DMS53 (cell line): ENCODE measurements around the gene MGAT4A.
"Not testable (repeated sequence)": the region's sequence is repeated elsewhere in the genome, so short reads cannot be mapped to it uniquely, and the experiment has no call there.

Experiments
- DNase-seq: peaks from one replicate; lab custom pipeline; 2025; lab: John Stamatoyannopoulos, UW

Gene MGAT4A

DNA sequence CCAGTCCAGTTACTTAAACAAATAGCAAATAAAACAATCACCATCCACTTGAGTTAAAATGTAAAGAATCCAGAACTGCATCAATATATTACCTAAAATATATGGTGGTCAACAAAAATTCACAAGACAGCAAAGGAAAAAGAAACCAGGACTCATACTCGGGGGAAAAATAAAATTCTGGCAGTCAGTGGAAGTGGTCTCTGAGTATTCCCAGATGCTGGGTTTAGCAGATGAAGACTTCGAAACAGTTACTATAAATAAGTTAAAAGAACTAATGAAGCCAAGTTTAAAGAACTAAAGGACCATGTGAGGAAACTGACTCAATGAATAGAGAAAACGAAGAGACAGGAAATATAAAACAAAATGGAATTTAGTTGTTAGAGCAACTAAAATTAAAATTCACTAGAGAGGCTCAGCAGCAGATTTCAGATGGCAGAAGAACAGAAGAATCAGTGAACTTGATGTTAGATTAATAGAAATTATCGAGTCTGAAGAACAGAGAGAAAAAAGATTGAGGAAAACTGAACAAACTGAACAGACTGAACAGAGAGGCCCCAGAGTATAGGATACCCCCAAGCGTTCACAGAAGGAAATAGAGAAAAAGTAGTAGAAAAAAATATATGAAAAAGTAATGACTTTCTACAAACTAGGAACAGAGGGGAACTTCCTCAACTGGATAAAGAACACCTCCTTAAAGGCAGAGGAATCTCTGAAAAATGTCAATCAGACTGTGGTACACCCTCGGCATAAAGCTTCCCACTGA, 27.9 kb downstream of the MGAT4A start:
- peak; percentile 68 for DNase-seq

DNA sequence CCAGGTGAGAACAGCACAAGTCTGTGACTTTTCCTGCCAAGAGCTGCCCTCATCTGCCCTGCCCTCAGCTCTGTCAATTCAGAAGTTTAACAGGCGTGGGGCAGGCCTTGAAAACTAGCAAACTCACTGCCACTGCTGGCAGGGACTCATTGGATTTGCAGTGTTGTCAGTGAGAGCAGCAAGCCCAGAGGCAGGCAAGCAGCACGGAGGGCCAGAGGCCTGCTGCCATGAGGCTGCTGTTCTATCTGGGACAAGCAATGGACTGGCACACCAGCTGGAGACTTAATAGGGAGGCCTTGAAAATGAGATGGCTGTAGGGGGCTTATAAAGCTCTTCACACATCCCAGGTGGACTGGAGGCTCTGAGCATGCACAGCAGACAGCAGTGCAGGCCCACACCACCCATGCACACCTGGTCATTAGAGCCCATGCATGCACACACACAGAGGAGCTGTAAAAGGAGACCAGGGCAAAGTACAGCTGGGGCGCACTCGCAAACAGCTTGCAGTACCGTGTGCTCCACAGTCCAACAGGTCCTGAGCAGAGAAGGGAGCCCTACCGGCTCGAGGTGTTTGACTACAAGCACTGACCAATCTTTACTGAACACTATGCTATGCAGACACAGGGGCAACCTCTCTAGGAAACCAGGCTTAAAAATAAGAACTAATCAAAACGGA, 28.7 kb downstream of the MGAT4A start:
- DNase-seq, result peak; percentile 95

DNA sequence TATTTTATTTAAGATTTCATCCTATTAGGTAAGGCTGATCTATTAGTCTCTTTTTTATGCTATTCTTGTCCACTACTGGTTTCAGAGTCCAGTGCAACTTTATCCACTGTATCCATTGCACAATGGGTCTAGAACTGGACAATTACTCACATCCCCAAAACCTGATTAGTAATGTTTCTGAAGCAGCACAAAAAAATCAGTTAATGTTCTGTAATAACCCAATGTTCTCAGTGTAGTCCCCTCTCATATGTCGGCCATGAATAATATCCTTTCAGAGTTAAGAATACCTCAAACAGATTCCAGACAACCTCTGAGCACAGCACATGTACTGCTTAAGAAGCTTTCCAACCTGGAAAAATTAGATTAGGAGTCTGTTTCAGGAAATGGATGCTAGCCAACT, 29.7 kb downstream of the MGAT4A start:
- peak; percentile 50 for DNase-seq

DNA sequence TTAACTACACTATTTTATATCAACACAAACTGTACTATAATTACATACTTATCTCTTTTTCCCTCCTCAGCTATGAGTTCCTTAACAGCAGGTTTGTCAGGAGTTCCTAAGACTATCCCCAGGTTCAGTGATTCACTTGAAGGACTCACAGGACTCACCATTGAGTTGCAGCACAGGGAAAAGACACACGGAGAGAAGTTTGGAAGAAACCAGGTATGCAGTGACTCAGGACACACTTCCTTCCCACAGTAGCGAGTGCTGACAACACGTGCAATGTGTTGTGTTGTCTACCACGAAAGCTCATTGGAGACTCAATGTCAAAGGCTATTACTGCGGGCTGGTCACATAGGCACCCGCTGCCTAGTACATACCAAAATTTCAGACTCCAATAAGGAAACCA, 32.0 kb downstream of the MGAT4A start:
- DNase-seq, result no peak

DNA sequence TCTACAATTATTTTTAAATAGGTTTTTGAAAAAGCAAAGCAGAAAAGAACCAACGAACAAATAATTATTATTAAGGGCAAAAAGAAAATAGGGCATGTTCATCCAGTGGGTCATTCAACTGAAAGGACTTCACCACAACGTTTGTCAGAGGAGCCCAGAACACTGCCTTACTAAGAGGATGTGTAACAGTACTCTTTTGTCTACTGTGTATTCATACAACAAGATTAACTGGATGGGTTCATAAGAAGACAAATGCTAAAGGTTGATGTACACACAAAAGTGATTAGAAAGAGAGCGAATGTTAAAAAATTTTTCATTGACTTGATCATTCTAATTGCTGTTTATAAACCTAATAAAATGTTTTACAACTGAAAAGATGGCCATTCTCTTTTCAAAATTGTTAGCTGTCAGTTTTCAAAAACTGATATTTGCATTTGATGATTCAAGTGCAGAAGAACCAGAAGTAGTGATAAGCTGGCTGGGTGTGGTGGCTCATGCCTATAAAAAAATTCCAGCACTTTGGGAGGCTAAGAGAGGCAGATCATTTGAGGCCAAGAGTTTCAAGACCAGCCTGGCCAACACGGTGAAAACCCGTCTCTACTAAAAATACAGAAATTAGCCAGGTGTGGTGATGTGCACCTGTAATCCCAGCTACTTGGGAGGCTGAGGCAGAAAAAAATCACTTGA, 33.1 kb downstream of the MGAT4A start:
- DNase-seq, result no peak

DNA sequence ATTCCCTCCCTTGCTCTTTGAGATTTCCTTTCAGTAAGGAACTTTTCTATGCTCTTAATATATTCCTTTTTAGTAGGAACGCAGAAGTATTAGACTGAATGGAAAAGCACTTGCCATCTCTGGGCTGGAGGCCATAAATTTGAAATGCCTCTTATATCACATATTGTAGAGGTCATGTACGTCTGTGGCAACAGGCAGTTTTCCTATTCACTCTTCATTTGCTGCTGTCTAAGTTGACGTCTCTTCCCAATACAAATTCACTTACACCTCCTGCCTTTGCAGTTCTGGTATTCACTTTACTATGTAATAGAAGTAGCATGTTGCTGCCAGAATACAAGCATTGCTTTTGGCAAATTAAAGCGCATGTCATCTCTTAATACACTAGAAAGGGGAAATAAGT, 34.7 kb downstream of the MGAT4A start:
- DNase-seq, result no peak

DNA sequence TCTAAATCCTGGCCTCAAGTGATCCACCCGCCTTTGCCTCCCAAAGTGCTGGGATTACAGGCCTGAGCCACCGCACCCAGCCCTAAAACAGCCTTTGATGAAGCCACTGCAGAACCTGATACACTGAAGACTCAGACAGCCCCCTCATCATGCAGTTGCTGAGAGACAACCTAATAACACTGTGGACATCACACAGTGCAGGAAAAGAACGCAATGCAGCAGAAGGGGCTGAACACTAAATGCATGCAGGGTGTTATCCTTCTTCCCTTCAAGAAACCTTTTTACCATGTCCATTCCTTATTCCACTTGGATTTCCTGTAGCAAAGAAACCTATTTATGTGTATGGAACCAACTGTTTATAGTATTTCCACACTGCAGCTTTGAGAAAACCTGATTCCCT, 35.7 kb downstream of the MGAT4A start:
- no peak for DNase-seq

DNA sequence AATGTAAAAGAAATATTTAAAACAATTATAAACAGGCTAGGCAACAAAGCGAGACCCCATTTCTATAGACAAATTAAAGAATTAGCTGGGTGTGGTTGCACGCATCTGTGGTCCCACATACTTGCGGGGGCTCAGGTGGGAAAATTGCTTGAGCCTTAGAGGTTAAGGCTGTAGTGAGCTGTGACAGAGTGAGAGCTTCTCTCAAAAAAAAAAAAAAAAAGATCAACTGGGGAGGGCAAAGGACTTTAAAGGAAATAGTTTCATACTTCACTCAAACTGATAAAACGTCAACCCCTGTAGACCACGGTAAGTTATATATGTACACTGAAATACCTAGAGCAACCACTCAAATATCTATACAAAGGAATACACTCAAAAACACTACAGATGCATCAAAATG, 37.5 kb downstream of the MGAT4A start:
- DNase-seq, result no peak

DNA sequence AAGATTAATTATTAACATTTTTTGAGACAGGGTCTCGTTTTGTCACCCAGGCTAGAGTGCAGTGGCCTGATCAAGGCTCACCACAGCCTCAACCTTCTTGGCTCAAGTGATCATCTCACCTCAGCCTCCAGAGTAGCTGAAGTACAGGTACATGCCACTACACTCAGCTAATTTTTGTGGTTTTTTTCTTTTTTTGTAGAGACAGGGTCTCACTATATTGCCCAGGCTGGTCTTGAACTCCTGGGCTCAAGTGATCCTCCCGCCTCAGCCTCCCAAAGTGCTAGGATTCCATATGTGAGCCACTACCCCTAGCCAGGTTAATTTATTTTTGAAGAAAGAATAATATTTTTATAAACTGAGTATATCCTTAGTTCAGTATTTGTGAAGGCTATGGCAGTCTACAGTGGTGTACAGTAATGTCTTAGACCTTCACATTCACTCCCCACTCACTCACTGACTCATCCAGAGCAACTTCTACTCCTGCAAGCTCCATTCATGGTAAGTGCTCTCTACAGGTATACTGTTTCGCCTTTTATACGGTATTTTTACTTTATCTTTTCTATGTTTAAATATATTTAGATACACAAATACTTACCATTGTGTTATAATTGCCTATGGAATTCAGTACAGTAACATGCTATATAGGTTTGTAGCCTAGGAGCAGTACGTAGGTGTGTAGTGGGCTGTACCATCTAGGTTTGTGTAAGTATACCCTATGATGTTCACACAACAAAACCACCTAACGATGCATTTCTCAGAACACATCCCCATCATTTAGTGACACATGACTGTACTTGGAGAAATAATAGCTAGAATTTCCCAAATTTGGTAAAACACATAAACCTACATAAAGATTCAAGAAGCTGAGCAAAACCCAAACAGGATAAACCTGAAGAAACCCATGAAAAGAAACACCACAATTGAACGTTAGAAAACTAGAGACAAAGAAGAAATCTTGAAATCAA, 38.6 kb downstream of the MGAT4A start:
- no peak for DNase-seq

DNA sequence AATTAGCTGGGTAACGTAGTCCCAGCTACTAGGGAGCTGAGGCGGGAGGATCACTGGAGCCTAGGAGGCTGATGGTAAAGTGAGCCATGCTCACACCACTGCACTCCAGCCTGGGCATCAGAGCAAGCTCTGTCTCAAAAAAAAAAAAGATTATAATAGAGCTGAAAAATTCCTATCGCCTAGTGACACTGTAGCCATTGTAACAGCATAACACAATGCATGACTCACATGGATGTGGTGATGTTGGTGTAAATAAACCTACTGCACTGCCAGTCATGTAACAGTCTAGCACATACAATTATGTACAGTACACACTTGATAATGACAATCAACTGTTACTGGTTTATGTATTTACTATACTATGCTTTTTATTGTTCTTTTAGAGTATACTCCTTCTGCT, 39.6 kb downstream of the MGAT4A start:
- peak; percentile 85 for DNase-seq

DNA sequence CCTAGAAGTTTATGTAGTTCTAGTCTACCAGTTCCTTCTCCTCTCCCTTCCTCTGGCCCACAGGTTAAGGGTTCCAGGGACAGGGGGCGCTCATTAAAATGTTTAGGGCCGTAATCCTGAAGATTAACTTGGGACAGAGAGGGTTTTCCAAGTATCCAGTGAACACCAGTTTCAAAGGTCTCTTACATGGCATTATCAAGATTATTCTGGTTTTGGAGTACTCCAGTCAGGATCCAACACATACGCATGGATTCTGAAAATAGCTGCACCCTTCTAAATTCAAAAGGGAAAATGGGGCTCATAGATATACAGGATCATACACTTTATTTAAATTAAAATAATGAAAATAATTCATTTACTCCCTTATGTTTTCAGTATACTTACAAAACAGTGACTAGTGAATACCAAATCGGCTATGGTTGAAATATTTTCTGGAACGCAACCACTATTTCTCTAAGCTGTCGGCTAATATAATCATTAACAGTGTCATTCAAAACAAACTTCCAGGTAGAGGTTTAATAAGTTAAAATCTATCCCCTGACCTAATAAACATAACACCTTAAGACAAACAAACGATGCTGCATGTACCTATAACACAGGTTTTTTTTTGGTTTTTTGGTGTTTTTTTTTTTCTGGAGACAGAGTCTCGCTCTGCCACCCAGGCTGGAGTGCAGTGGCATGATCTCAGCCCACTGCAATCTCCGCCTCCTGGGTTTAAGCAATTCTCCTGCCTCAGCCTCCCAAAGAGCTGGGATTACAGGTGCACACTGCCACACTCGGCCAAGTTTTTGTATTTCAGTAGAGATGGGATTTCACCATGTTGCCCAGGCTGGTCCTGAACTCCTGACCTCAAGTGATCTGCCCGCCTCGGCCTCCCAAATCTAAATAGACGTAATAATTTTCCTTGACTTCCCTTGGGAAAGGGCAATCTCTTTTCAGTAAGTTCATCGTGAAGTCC, 44.7 kb downstream of the MGAT4A start:
- no peak for DNase-seq

DNA sequence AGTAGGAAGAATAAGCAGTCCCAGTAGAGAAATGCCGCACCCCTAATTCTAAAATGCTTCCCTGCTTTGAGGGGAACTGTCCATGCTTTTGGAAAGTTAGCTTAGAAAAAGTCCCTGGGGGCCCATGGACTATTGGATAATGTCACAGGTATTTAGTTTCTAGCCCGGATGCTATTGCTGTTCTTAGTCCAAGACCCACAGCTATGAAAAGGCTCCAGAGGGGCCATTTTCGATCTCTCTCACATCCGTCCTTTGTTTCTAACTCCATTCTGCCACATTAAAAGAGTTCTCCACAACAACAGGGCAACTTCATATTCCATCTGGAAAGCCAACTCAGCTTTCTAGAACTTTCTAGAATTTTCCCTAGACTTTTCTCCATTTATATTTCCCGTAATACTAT, 47.2 kb downstream of the MGAT4A start:
- DNase-seq, result no peak

DNA sequence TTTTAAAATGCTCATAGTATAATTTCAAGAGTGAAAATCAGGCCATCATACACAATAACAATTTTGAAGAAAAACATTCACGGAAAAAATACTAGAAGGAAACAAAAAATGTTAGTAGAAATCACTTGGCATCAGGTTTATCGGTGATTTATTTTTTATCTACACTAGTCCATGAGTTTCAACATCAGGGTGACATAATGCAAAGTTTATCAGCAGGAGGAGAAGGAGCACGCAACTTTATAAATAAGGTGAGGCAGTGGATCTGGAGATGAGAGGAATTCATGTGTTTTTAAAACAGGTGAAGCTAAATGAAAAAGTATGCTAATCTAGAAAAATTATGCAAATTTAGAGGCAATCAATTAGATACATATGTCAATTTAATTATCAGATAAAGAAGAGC, 54.2 kb downstream of the MGAT4A start:
- no peak for DNase-seq

DNA sequence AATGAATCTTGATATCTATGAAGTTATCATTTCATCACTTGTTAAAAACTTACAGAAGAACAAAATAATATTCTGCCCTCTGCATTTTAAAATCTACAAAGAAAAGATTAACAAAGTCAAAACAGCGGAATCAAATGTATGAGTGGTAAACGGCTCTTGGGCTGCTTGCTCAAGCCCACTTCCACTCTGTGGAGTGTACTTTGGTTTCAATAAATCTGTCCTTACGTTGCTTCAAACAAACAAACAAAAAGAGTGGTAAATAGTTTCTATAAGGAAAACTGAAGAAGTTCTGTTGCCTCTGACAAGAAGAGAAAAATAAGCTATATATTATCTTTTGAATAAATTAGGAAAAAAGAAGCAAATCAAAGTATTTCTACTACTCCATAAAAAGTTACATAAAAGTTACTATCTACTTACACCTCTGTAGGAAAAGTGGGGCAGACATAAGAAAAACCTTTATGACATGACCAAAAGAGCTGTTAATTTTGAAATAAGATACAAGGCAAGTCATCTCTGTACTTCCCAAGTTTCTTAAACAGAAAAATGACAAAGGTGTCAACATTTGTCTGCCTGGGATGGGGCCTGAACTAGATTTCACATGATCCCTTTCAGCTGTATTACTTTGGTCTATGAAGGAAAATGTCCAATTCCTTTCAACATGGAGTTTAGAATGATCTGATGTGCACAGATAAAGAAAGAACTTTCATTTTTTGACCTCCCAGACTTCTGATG, 56.5 kb downstream of the MGAT4A start:
- DNase-seq, result no peak

DNA sequence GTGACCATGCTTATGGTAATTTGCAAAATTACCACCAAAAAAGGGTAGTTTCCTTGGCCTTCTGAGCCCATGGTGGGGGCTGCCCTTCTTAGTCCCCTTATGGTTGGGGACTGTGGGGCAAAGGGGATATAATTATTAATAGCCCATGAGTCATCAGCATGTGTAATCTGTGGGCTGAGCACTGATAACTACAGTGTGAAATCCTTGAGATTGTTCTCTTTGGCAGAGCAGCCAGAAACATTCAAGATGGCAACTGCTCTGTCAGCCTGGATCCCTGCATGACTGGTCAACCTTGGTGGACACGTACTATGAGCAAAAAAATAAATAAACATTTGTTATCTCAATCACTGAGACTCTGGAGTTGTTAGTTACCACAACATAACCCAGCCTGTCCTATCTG, 61.3 kb downstream of the MGAT4A start:
- DNase-seq, result no peak

DNA sequence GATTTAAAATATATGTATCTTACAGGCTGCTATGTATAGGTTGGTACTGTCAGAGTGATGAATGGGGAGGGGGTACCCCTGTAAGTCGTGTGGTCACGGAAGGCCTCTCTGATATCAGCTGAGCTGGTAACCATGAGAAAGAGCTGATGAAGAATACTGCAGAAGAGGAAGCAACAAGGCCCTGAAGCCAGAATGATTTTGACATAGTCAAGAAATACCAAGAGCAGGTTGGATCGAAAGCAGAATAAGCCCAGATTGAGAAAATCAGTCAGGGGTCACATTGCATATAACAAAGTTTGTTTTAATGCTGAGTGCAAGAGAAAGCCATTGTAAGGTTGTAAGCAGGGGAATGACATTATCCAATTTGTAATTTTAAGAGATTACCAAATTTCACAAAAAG, 65.3 kb downstream of the MGAT4A start:
- DNase-seq, result no peak

DNA sequence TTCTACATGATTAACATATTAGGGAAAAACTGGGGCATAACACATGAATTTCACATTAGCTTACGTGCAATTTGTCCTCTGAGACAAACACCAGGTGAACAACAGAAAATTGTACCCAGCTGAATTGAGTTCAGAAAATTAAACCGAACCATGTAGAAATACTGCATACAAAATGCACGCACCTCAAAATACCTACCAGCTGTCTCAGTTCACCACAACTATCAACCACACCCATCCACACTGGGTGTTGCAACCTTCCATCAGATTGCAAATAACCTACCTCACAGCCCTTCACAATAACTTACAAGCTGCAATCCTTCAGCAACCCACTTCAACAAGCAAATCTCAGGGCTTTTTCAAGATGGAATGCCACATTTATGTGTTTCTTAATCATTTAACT, 66.6 kb downstream of the MGAT4A start:
- DNase-seq, result no peak

DNA sequence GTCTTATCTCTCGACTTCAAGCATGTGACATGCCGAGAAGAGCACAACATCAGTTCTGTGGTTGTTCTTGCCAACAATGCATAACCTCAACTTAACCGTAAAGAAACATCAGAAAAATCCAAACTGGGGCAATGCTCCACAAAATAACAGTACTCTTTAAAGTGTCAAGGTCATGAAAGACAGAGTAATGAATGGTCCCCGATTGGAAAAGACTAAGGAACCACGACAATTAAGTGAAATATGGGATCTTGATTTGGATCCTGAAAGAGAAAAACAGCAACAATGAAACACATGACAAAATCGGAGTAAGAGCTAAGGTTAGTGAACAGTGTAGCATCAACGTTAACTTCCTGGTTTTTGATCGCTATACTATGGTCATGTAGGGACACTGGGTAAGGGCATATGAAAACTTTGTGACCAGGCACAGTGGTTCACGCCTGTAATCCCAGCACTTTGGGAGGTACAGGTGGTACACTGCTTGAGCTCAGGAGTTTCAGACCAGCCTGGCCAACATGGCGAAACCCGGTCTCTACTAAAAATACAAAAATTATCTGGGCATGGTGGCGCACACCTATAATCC, 67.3 kb downstream of the MGAT4A start:
- DNase-seq, result no peak

DNA sequence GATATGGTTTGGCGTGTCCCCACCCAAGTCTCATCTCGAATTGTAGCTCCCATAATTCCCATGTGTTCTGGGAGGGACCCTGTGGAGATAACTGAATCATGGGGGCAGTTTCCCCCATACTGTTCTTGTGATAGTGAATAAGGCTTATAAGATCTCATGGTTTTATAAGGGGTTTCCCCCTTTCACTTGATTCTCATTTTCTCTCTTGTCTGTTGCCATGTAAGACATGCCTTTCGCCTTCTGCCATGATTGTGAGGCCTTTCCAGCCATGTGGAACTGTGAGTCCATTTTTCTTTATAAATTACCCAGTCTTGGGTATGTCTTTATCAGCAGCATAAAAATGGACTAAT, 71.5 kb downstream of the MGAT4A start:
- not testable (repeated sequence) for DNase-seq
